Left cardiac atrium (tissue), 4 donors: ENCODE data around the gene ATP13A4. TPM values are rescaled to one million over a fixed set of nuclear protein-coding genes. Genes with fewer than 3 reads are reported as not detected.

Source experiments
- ATAC-seq, 2 donors: fragments of 200-7000 bp; cut with Tn5 transposase; one replicate each; pipeline ENCODE4 v1.9.1; 2020; ENCODE audit warnings: mild to moderate bottlenecking in 2 of 2, moderate library complexity in 2 of 2
- DNase-seq: peaks from one replicate; pipeline ENCODE4 v3.0.0-alpha.2; 2020
- intact Hi-C, 2 donors: fragments of 100-400 bp; cut with DNase I; formaldehyde crosslinking; loops; one replicate each; pipeline versions ENCODE4 v1.14.1 to v1.15.1; 2022 to 2023
- total RNA-seq, 2 donors: library from RNA; stranded (reverse); fragmentation: NEBNext Ultra II Directional; extraction: Animal tissue kit (Norgen Biotek cat#: 25700); gene quantifications; one replicate each; pipeline ENCODE4 v1.2.1, GENCODE V29; 2021
- donor health status: DM: no; HTN: yes; CAD: no.
- donor health status: DM: no; HTN: yes; CAD: no; lungs with severe emphysema.
- donor health status: DM: yes; HTN: yes; CAD: no.
- donor health status: Dilated cardiomyopathy.

The ATP13A4 gene
- total RNA-seq, 2 donors from 2014 or later, result 0.29 to 0.47 TPM

DNA sequence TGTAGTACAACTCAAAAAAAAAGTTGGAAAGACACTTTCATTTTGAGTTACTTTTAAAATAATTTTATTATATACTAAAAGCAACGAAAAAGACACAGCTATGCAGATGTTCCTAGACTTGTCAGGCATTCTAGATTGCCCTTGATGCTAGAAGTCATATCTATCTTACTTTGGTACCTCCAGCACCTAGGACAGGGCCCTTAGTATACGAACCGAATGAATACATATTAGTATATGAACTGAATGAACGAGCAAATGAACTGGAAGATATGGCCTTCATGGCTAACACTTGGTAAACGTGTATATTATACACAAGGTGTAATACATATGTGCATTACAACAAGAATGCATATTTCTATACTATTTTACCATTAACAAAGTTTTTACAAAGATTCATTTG lies 200.3 kb downstream of the ATP13A4 start:
- DNase-seq, result no peak
- no peak for ATAC-seq
- intact Hi-C loops, result no loop called here

Other genes with a start within 250 kb of the ATP13A4 start
- not detected for gene ATP13A5, start 176.1 kb downstream of the ATP13A4 start, total RNA-seq
- 10 to 100 TPM; 64.4 to 93.8 TPM for gene OPA1, start 38.3 kb upstream of the ATP13A4 start, total RNA-seq